Testis (tissue), 3 donors: ENCODE data around the gene WFDC1. TPM values are rescaled to one million over a fixed set of nuclear protein-coding genes. Genes with fewer than 3 reads are reported as not detected.
A peak's percentile ranks its signal among the peaks of the same experiment; 100 is the strongest.

ENCODE experiments used
- DNase-seq: peaks from one replicate; pipeline ENCODE4 v3.0.0-alpha.2; 2019
- H3K27ac ChIP-seq, 2 donors: fragments of 200-600 bp; sonication (generic); one replicate each; pipeline ENCODE4 v1.5.1; 2019
- H3K27me3 ChIP-seq: fragments of 200-600 bp; sonication (generic); one replicate; pipeline ENCODE4 v1.5.1; 2019
- H3K36me3 ChIP-seq: fragments of 200-600 bp; sonication (generic); one replicate; pipeline ENCODE4 v1.5.1; 2017; ENCODE audit warnings: low read depth; ENCODE audit errors: missing control alignments
- H3K4me1 ChIP-seq: fragments of 200-600 bp; sonication (generic); one replicate; pipeline ENCODE4 v1.5.1; 2019
- H3K4me3 ChIP-seq, 2 donors: fragments of 200-600 bp; sonication (generic); one replicate each; pipeline ENCODE4 v1.5.1; 2017 to 2019
- H3K9me3 ChIP-seq: fragments of 200-600 bp; sonication (generic); one replicate; pipeline ENCODE4 v1.5.1; 2017
- CTCF ChIP-seq, 3 experiments: fragments of 450-650 bp in 2 of 3; fragments of 200-600 bp in 1 of 3; sonication (generic) in 1 of 3; IDR thresholded peaks; one replicate each; pipeline ENCODE4 v1.5.1; 2016 to 2019; ENCODE audit warnings: antibody characterized with exemption in 3 of 3, mild to moderate bottlenecking in 2 of 3, moderate library complexity in 1 of 3
- POLR2A ChIP-seq: fragments of 450-650 bp; IDR thresholded peaks from one replicate; pipeline ENCODE4 v1.6.1; 2017; ENCODE audit warnings: antibody characterized with exemption, mild to moderate bottlenecking, moderate library complexity
- whole genome bisulfite sequencing, 2 donors: methylation state at CpG; one replicate each; pipeline ENCODE4 v1.1.5; 2018; 5-methylcytosine and 5-hydroxymethylcytosine counted together
- intact Hi-C: fragments of 100-400 bp; cut with DNase I; formaldehyde crosslinking; loops from one replicate; pipeline ENCODE4 v1.15.1; 2023; ENCODE audit warnings: low total_unique reads
- polyA plus RNA-seq: library from polyadenylated mRNA; stranded (reverse); fragments of 350-450 nt; fragmentation: Illumina TruSeq; extraction: RNeasy Lipid Tissue Mini Kit (QIAGEN cat#74804); gene quantifications from one replicate; pipeline ENCODE4 v1.2.3, GENCODE V29; 2014; ENCODE audit warnings: low read depth, low replicate concordance; ENCODE audit not compliant: insufficient read depth
- total RNA-seq, 2 donors: library from RNA; depleted of rRNA; stranded (reverse); fragments of >200 nt; gene quantifications; one replicate each; pipeline ENCODE4 v1.2.3, GENCODE V29; 2016

Gene WFDC1
- total and polyA plus RNA-seq, 3 donors from 2014 or later, result 16.4 to 23.5 (median 18.9) TPM

- DNase-seq, result peak; percentile 64
- intact Hi-C loops, result no loop called here
- no peaks in the 10 kb centered on the region for H3K27me3 ChIP-seq
- peak overlapping the region; percentile 18 to 34 for H3K4me3 ChIP-seq
- 55 to 72% methylated on average over 11 of the region's 11 CpGs for WGBS, 2 donors
- TF ChIP-seq POLR2A (no peak), CTCF (IDR thresholded peaks at IDR 0.05) (no peak)
- no peaks in the 10 kb centered on the region for H3K9me3 ChIP-seq
- no peak overlapping the region for H3K27ac ChIP-seq
- H3K36me3 ChIP-seq, result no peaks in the 10 kb centered on the region
- no peaks in the 10 kb centered on the region for H3K4me1 ChIP-seq
These were observed 36.4 kb upstream of the WFDC1 start for GRCh38 chr16:84258266-84258665.

GRCh38 chr16:84259691-84260090, 35.0 kb upstream of the WFDC1 start:
- H3K27me3 ChIP-seq, result no peaks in the 10 kb centered on the region
- no peak for DNase-seq
- WGBS, 2 donors, result 69 to 77% methylated on average over 3 of the region's 3 CpGs
- no peaks in the 10 kb centered on the region for H3K36me3 ChIP-seq
- no peak overlapping the region for H3K27ac ChIP-seq
- intact Hi-C loops, result no loop called here
- no peaks in the 10 kb centered on the region for H3K4me1 ChIP-seq
- TF ChIP-seq POLR2A (no peak), CTCF (IDR thresholded peaks at IDR 0.05) (no peak)
- no peaks in the 10 kb centered on the region for H3K9me3 ChIP-seq
- no peak overlapping the region for H3K4me3 ChIP-seq

- DNase-seq, result no peak
- 90 to 92% methylated on average over 19 to 23 of the region's 23 CpGs for WGBS, 2 donors
- Histone ChIP-seq H3K4me1 (no peaks in the 10 kb centered on the region), H3K27ac (no peak overlapping the region), H3K4me3 (no peak overlapping the region), H3K9me3 (no peaks in the 10 kb centered on the region), H3K27me3 (no peaks in the 10 kb centered on the region), H3K36me3 (no peaks in the 10 kb centered on the region)
- intact Hi-C loops, result no loop called here
- no peak for TF ChIP-seq POLR2A
- TF ChIP-seq CTCF (IDR thresholded peaks at IDR 0.05), result no peak
These were observed 33.7 kb upstream of the WFDC1 start for GRCh38 chr16:84260766-84261554.

- 94% methylated on average over 4 of the region's 4 CpGs for WGBS, 2 donors
These were observed 32.6 kb upstream of the WFDC1 start for GRCh38 chr16:84262031-84262430.

More at GRCh38 chr16:84262031-84262430, 32.6 kb upstream of the WFDC1 start:
- no peak overlapping the region for H3K4me3 ChIP-seq
- no peaks in the 10 kb centered on the region for H3K4me1 ChIP-seq
- intact Hi-C loops, result no loop called here
- H3K9me3 ChIP-seq, result no peaks in the 10 kb centered on the region
- TF ChIP-seq CTCF (IDR thresholded peaks at IDR 0.05) (no peak), POLR2A (no peak)
- DNase-seq, result no peak
- H3K36me3 ChIP-seq, result no peaks in the 10 kb centered on the region
- no peak overlapping the region for H3K27ac ChIP-seq
- H3K27me3 ChIP-seq, result no peaks in the 10 kb centered on the region
